Small intestine (tissue), 7 donors: Measurements from ENCODE around the gene ZBTB16. TPM values are rescaled to one million over a fixed set of nuclear protein-coding genes. Genes with fewer than 3 reads are reported as not detected.

Experiments used
- DNase-seq, 2 donors: peaks; one replicate each; pipeline versions ENCODE4 v3.0.0 to v3.0.0-alpha.2; 2013
- FAIRE-seq: peaks from 2 replicates; lab custom pipeline; 2012; peaks lifted over from hg19 to GRCh38; lab: Jason Lieb, UNC
- H3K27ac ChIP-seq, 3 donors: one replicate each; pipeline ENCODE4 v1.5.1; 2013; ENCODE audit warnings: low read length in 2 of 3, mild to moderate bottlenecking in 2 of 3, control low read depth in 1 of 3, inconsistent platforms in 1 of 3, low read depth in 1 of 3, moderate library complexity in 1 of 3
- H3K27me3 ChIP-seq, 3 donors: one replicate each; pipeline ENCODE4 v1.6.1; 2013; ENCODE audit warnings: low read length in 3 of 3, inconsistent platforms in 1 of 3; ENCODE audit not compliant: control insufficient read depth in 3 of 3, insufficient read depth in 3 of 3
- H3K36me3 ChIP-seq, 3 donors: one replicate each; pipeline ENCODE4 v1.6.1; 2013; ENCODE audit warnings: low read length in 3 of 3, inconsistent platforms in 1 of 3, low read depth in 1 of 3, mild to moderate bottlenecking in 1 of 3, moderate library complexity in 1 of 3; ENCODE audit not compliant: control insufficient read depth in 3 of 3, insufficient read depth in 2 of 3
- H3K4me1 ChIP-seq, 3 donors: one replicate each; pipeline ENCODE4 v1.6.1; 2013; ENCODE audit warnings: low read length in 2 of 3, inconsistent platforms in 1 of 3, low read depth in 1 of 3, mild to moderate bottlenecking in 1 of 3, moderate library complexity in 1 of 3; ENCODE audit not compliant: control insufficient read depth in 3 of 3, insufficient read depth in 2 of 3
- H3K4me3 ChIP-seq, 3 donors: one replicate each; pipeline ENCODE4 v1.5.1; 2013; ENCODE audit warnings: low read length in 3 of 3, control low read depth in 1 of 3, inconsistent platforms in 1 of 3, low read depth in 1 of 3, mild to moderate bottlenecking in 1 of 3, moderate library complexity in 1 of 3
- H3K9me3 ChIP-seq, 2 donors: one replicate each; pipeline ENCODE4 v1.6.1; 2013; ENCODE audit warnings: low read depth in 1 of 2, low read length in 1 of 2; ENCODE audit not compliant: control insufficient read depth in 2 of 2, insufficient read depth in 1 of 2
- WGBS, 3 donors: extraction: QIAGEN DNeasy Blood & Tissue Kit; methylation state at CpG; one replicate each; pipeline ENCODE4 v1.1.7; 2013; 5-methylcytosine and 5-hydroxymethylcytosine counted together
- polyA plus RNA-seq, 4 donors: library from polyadenylated mRNA; stranded (reverse) in 3 of 4; unstranded in 1 of 4; fragments of 200-250 nt in 3 of 4; fragments of 120-200 nt in 1 of 4; gene quantifications; one replicate each; pipeline versions ENCODE4 v1.2.1 to v1.2.3, GENCODE V29; 2013
- donor health status: healthy with polysubstance abuse.
- donor health status: control.
- donor health status: control.
- donor health status: Bipolar disorder and iron deficiency.
- donor health status: healthy.

The ZBTB16 gene
- polyA plus RNA-seq, 4 donors: 1.5 to 32.4 (median 17.4) TPM

- FAIRE-seq (no peak), DNase-seq (no peak)
- peaks cover 0 to 11% (median 0%) of the 10 kb centered on the region in 3 donors for H3K4me1 ChIP-seq
- no peaks in the 10 kb centered on the region for H3K36me3 ChIP-seq
- no peaks in the 10 kb centered on the region for H3K27me3 ChIP-seq
- H3K9me3 ChIP-seq: no peaks in the 10 kb centered on the region
- 93 to 95% (median 93%) methylated on average over 11 of the region's 11 CpGs for WGBS, 3 donors
- no peak overlapping the region for H3K27ac ChIP-seq
- H3K4me3 ChIP-seq: no peak overlapping the region
Measured at GRCh38 chr11:114123692-114124330, 64.3 kb downstream of the ZBTB16 start.

GRCh38 chr11:114124601-114125144 is 65.2 kb downstream of the ZBTB16 start:
- H3K27me3 ChIP-seq: no peaks in the 10 kb centered on the region
- no peak overlapping the region for H3K27ac ChIP-seq
- no peak overlapping the region for H3K4me3 ChIP-seq
- FAIRE-seq (no peak), DNase-seq (no peak)
- H3K4me1 ChIP-seq: peaks cover 0 to 11% (median 0%) of the 10 kb centered on the region in 3 donors
- no peaks in the 10 kb centered on the region for H3K9me3 ChIP-seq
- no peaks in the 10 kb centered on the region for H3K36me3 ChIP-seq
- WGBS, 3 donors: 82 to 94% (median 93%) methylated on average over 5 of the region's 5 CpGs

GRCh38 chr11:114125531-114125930 is 66.0 kb downstream of the ZBTB16 start:
- Histone ChIP-seq H3K9me3 (no peaks in the 10 kb centered on the region), H3K36me3 (no peaks in the 10 kb centered on the region), H3K4me3 (no peak overlapping the region), H3K4me1 (peaks cover 0 to 11% (median 0%) of the 10 kb centered on the region in 3 donors), H3K27me3 (no peaks in the 10 kb centered on the region), H3K27ac (no peak overlapping the region)
- FAIRE-seq (no peak), DNase-seq (no peak)
- WGBS, 3 donors: 90 to 94% (median 92%) methylated on average over 7 of the region's 7 CpGs

- FAIRE-seq: no peak
- Histone ChIP-seq H3K27me3 (no peaks in the 10 kb centered on the region), H3K27ac (no peak overlapping the region), H3K9me3 (no peaks in the 10 kb centered on the region), H3K4me3 (no peak overlapping the region), H3K4me1 (peaks cover 0 to 13% (median 0%) of the 10 kb centered on the region in 3 donors), H3K36me3 (no peaks in the 10 kb centered on the region)
- WGBS, 3 donors: 71 to 84% (median 73%) methylated on average over 2 of the region's 2 CpGs
- no peak for DNase-seq
Measured at GRCh38 chr11:114125959-114126358, 66.4 kb downstream of the ZBTB16 start.

- Histone ChIP-seq H3K27ac (no peak overlapping the region), H3K36me3 (no peaks in the 10 kb centered on the region), H3K4me3 (no peak overlapping the region), H3K9me3 (peaks cover 0 to 3% of the 10 kb centered on the region in 2 donors), H3K4me1 (peaks cover 0 to 4% (median 0%) of the 10 kb centered on the region in 3 donors), H3K27me3 (no peaks in the 10 kb centered on the region)
- WGBS, 3 donors: 46 to 68% (median 47%) methylated on average over 5 of the region's 5 CpGs
- DNase-seq (peak in 1 of 2 donors; percentile 44), FAIRE-seq (no peak)
Measured at GRCh38 chr11:114128399-114128798, 68.9 kb downstream of the ZBTB16 start.

GRCh38 chr11:114129142-114129541 is 69.6 kb downstream of the ZBTB16 start:
- Histone ChIP-seq H3K4me1 (peaks cover 0 to 6% (median 0%) of the 10 kb centered on the region in 3 donors), H3K27ac (no peak overlapping the region), H3K27me3 (no peaks in the 10 kb centered on the region), H3K4me3 (no peak overlapping the region), H3K36me3 (no peaks in the 10 kb centered on the region), H3K9me3 (peaks cover 0 to 3% of the 10 kb centered on the region in 2 donors)
- whole genome bisulfite sequencing, 3 donors: 93 to 97% (median 94%) methylated on average over 9 of the region's 9 CpGs
- no peak for DNase-seq
- FAIRE-seq: no peak

- Histone ChIP-seq H3K4me1 (peaks cover 0 to 6% (median 0%) of the 10 kb centered on the region in 3 donors), H3K27ac (no peak overlapping the region), H3K27me3 (no peaks in the 10 kb centered on the region), H3K9me3 (peaks cover 0 to 3% of the 10 kb centered on the region in 2 donors), H3K36me3 (no peaks in the 10 kb centered on the region), H3K4me3 (no peak overlapping the region)
- FAIRE-seq (no peak), DNase-seq (no peak)
- 83 to 88% (median 84%) methylated on average over 8 of the region's 8 CpGs for WGBS, 3 donors
Measured at GRCh38 chr11:114129699-114130098, 70.2 kb downstream of the ZBTB16 start.

- peaks cover 0 to 3% of the 10 kb centered on the region in 2 donors for H3K9me3 ChIP-seq
- H3K27ac ChIP-seq: no peak overlapping the region
- peaks cover 0 to 6% (median 0%) of the 10 kb centered on the region in 3 donors for H3K4me1 ChIP-seq
- FAIRE-seq: no peak
- H3K4me3 ChIP-seq: no peak overlapping the region
- no peaks in the 10 kb centered on the region for H3K36me3 ChIP-seq
- no peak for DNase-seq
- H3K27me3 ChIP-seq: no peaks in the 10 kb centered on the region
- WGBS, 3 donors: 88 to 92% (median 89%) methylated on average over 6 of the region's 6 CpGs
Measured at GRCh38 chr11:114130115-114130576, 70.6 kb downstream of the ZBTB16 start.
